SK-N-SH (cell line): ENCODE measurements around the gene SHROOM3. TPM values are rescaled to one million over a fixed set of nuclear protein-coding genes. Genes with fewer than 3 reads are reported as not detected.

Source experiments
- CTCF ChIA-PET: fragments of 300-600, 350-600 bp; formaldehyde crosslinking; extraction: SDS; loops from one replicate; lab custom pipeline; 2021; lab: Yijun Ruan, JAX
- POLR2A ChIA-PET: fragments of 350-600 bp; sonication (Branson Sonifier 250); formaldehyde crosslinking; extraction: SDS; loops from one replicate; lab custom pipeline; 2020; ENCODE audit warnings: antibody characterized with exemption, inconsistent platforms; lab: Yijun Ruan, JAX
- DNase-seq: peaks from one replicate; pipeline ENCODE4 v3.0.0; 2012
- H2AFZ ChIP-seq: fragments of 200-600 bp; sonication (generic); 2 replicates; pipeline ENCODE4 v1.8.1; 2016; ENCODE audit warnings: antibody characterized with exemption, mild to moderate bottlenecking, low read depth
- H3F3A ChIP-seq: fragments of 200-600 bp; sonication (generic); replicated peaks from 2 replicates; pipeline ENCODE3; 2016; ENCODE audit warnings: antibody characterized with exemption, mild to moderate bottlenecking; ENCODE audit not compliant: insufficient read depth
- H3K27ac ChIP-seq, 2 experiments: fragments of 200-500 bp in 1 of 2; fragments of 200-600 bp in 1 of 2; sonication (Bioruptor generic) in 1 of 2; sonication (generic), shearing (Covaris generic) in 1 of 2; 2 replicates each; pipeline versions ENCODE4 v1.5.1 to v1.6.1; 2014 to 2016; ENCODE audit warnings: low read depth in 2 of 2, inconsistent platforms in 1 of 2, low read length in 1 of 2, mild to moderate bottlenecking in 1 of 2, mixed read lengths in 1 of 2
- H3K27me3 ChIP-seq: fragments of 200-600 bp; sonication (generic), shearing (Covaris generic); 2 replicates; pipeline ENCODE4 v1.6.1; 2016; ENCODE audit warnings: mixed run types; ENCODE audit not compliant: insufficient read depth
- H3K36me3 ChIP-seq, 2 experiments: fragments of 200-500 bp in 1 of 2; fragments of 200-600 bp in 1 of 2; sonication (Bioruptor generic) in 1 of 2; sonication (generic) in 1 of 2; replicated peaks in 1 of 2; 2 replicates each; pipeline versions ENCODE3 to v1.5.1; 2014 to 2016; ENCODE audit warnings: low read length in 1 of 2, mild to moderate bottlenecking in 1 of 2; ENCODE audit not compliant: insufficient read depth in 2 of 2, control insufficient read depth in 1 of 2
- H3K4me1 ChIP-seq, 2 experiments: fragments of 200-500 bp in 1 of 2; fragments of 200-600 bp in 1 of 2; sonication (Bioruptor generic) in 1 of 2; sonication (generic), shearing (Covaris generic) in 1 of 2; 2 replicates each; pipeline versions ENCODE4 v1.5.1 to v1.6.1; 2014 to 2016; ENCODE audit warnings: low read depth in 1 of 2, low read length in 1 of 2, mixed run types in 1 of 2; ENCODE audit not compliant: insufficient read depth in 2 of 2, control insufficient read depth in 1 of 2
- H3K4me2 ChIP-seq: fragments of 200-600 bp; sonication (generic), shearing (Covaris generic); 2 replicates; pipeline ENCODE4 v1.6.1; 2017; ENCODE audit warnings: mixed run types
- H3K4me3 ChIP-seq, 2 experiments: fragments of 200-500 bp in 1 of 2; fragments of 200-600 bp in 1 of 2; sonication (Bioruptor generic) in 1 of 2; sonication (generic), shearing (Covaris generic) in 1 of 2; 2 replicates each; pipeline versions ENCODE4 v1.5.1 to v1.8.1; 2014 to 2016; ENCODE audit warnings: low read depth in 2 of 2, inconsistent platforms in 1 of 2, low read length in 1 of 2, mild to moderate bottlenecking in 1 of 2, mixed read lengths in 1 of 2, moderate library complexity in 1 of 2
- H3K79me2 ChIP-seq: fragments of 200-600 bp; sonication (generic); 2 replicates; pipeline ENCODE4 v1.8.1; 2017; ENCODE audit warnings: mild to moderate bottlenecking; ENCODE audit not compliant: insufficient read depth
- H3K9ac ChIP-seq: fragments of 200-600 bp; sonication (generic); 2 replicates; pipeline ENCODE4 v1.6.1; 2017; ENCODE audit warnings: mixed run types
- H3K9me2 ChIP-seq: fragments of 200-600 bp; sonication (generic); 2 replicates; pipeline ENCODE4 v1.6.1; 2017; ENCODE audit warnings: mixed run types
- H3K9me3 ChIP-seq: fragments of 200-600 bp; sonication (generic); 2 replicates; pipeline ENCODE4 v1.6.1; 2017; ENCODE audit warnings: mixed run types, mild to moderate bottlenecking, moderate library complexity
- H4K20me1 ChIP-seq: fragments of 200-600 bp; sonication (generic); 2 replicates; pipeline ENCODE4 v1.6.1; 2017; ENCODE audit warnings: mild to moderate bottlenecking, mixed run types; ENCODE audit not compliant: insufficient read depth
- EP300 ChIP-seq, 2 experiments: IDR thresholded peaks; 2 replicates each; pipeline versions ENCODE4 v1.4.0 to v1.6.1; 2012; ENCODE audit warnings: borderline replicate concordance in 1 of 2, low read depth in 1 of 2, low read length in 1 of 2
- FOXM1 ChIP-seq: IDR thresholded peaks from 2 replicates; pipeline ENCODE4 v1.4.0; 2012; ENCODE audit warnings: low read depth, mild to moderate bottlenecking
- JUND ChIP-seq: IDR thresholded peaks from 2 replicates; pipeline ENCODE4 v1.4.0; 2012
- MEF2A ChIP-seq: IDR thresholded peaks from 2 replicates; pipeline ENCODE4 v1.4.0; 2012; ENCODE audit warnings: low read depth, borderline replicate concordance
- NFIC ChIP-seq: IDR thresholded peaks from 2 replicates; pipeline ENCODE4 v1.4.0; 2012; ENCODE audit warnings: borderline replicate concordance
- RAD21 ChIP-seq: IDR thresholded peaks from 2 replicates; pipeline ENCODE4 v1.6.1; 2012; ENCODE audit warnings: mild to moderate bottlenecking, low read length
- RFX5 ChIP-seq: IDR thresholded peaks from 2 replicates; pipeline ENCODE4 v1.6.1; 2012; ENCODE audit warnings: mild to moderate bottlenecking, improper control_type of control experiment, low read length
- RXRA ChIP-seq: IDR thresholded peaks from 2 replicates; pipeline ENCODE4 v1.4.0; 2012; ENCODE audit warnings: low read depth, mild to moderate bottlenecking, borderline replicate concordance
- SMC3 ChIP-seq: IDR thresholded peaks from 2 replicates; pipeline ENCODE4 v1.6.1; 2012; ENCODE audit warnings: low read depth, low read length, improper control_type of control experiment
- TCF12 ChIP-seq: IDR thresholded peaks from 2 replicates; pipeline ENCODE4 v1.4.0; 2012
- TEAD4 ChIP-seq: IDR thresholded peaks from 2 replicates; pipeline ENCODE4 v1.4.0; 2012; ENCODE audit warnings: mild to moderate bottlenecking, borderline replicate concordance; ENCODE audit not compliant: insufficient read depth
- WGBS: methylation state at CpG from one replicate; pipeline ENCODE4 v1.1.6; 2017; ENCODE audit warnings: low lambda C conversion rate; 5-methylcytosine and 5-hydroxymethylcytosine counted together
- polyA plus RNA-seq, 3 experiments: library from polyadenylated mRNA; depleted of rRNA; stranded (reverse); fragments of >200 nt; gene quantifications; 2 replicates each; pipeline ENCODE4 v1.2.3, GENCODE V29; 2012
- TF ChIP-seq, protein P1 (sequence below): fragments of 150-350 bp; IDR thresholded peaks from 2 replicates; pipeline ENCODE4 v1.6.1; 2017; ENCODE audit warnings: antibody characterized with exemption, low read length, low read depth, borderline replicate concordance
- TF ChIP-seq, protein P2 (sequence below): IDR thresholded peaks from 2 replicates; pipeline ENCODE4; 2012

SHROOM3 gene
- polyA plus RNA-seq, 1 of the 3 experiments (the other 2 are of a cell fraction) = 4.3 TPM

DNA sequence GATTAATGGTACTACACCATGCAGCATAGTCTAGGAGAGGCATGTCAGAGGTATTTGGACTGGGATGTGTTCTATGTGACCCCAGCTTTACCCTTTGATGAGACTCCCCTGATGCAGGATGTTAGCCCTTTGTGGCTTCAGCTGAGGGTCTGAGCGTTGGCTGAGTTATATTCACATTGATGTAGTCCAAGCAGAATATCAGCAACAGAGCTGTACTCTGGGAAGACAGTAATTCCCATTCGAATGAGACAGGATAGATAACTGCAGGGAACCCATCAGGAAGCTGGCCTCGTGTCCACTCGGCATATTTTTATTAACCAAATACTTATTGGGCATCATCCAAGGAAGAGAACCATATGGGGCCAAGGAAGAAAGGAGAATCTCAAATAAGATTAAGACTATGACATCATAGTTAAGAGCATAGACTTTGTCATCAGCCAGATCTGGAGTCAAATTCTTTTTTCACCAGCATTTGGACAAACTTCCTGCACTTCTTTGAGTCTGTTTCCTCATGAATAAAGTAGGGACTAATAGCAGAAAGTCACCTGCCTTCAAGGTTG, 264.8 kb downstream of the SHROOM3 start:
- H3K4me1 ChIP-seq = peaks cover 49 to 59% of the 10 kb centered on the region in 2 experiments
- H3K36me3 ChIP-seq = no peaks in the 10 kb centered on the region
- peak overlapping the region; percentile 25 to 43; a peak in 3 of 4 replicates for H3K27ac ChIP-seq
- no peaks in the 10 kb centered on the region for H3K9me3 ChIP-seq
- DNase-seq = no peak
- CTCF ChIA-PET = interaction anchor here (0.6 to 1.7 kb wide), 2 partner anchors 10 to 29 kb away, joined by 3 to 7 read pairs; no protein-coding TSS in a partner anchor
- no peak overlapping the region for H3K4me3 ChIP-seq
- no peaks in the 10 kb centered on the region for H3K9me2 ChIP-seq
- H3K79me2 ChIP-seq = peaks cover 91% of the 10 kb centered on the region
- peak; percentile 30; the same call in 1 of the 2 replicates for TF ChIP-seq NFIC
- TF ChIP-seq, protein P1, sequence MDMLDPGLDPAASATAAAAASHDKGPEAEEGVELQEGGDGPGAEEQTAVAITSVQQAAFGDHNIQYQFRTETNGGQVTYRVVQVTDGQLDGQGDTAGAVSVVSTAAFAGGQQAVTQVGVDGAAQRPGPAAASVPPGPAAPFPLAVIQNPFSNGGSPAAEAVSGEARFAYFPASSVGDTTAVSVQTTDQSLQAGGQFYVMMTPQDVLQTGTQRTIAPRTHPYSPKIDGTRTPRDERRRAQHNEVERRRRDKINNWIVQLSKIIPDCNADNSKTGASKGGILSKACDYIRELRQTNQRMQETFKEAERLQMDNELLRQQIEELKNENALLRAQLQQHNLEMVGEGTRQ = no peak
- peak; percentile 69 for TF ChIP-seq TCF12
- TF ChIP-seq, protein P2, sequence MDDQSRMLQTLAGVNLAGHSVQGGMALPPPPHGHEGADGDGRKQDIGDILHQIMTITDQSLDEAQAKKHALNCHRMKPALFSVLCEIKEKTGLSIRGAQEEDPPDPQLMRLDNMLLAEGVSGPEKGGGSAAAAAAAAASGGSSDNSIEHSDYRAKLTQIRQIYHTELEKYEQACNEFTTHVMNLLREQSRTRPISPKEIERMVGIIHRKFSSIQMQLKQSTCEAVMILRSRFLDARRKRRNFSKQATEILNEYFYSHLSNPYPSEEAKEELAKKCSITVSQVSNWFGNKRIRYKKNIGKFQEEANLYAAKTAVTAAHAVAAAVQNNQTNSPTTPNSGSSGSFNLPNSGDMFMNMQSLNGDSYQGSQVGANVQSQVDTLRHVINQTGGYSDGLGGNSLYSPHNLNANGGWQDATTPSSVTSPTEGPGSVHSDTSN = 0 out of 2 replicates have a peak, but pooled peaks have one; percentile 5
- TF ChIP-seq TEAD4 = no peak
- 0 out of 2 replicates have a peak, but pooled peaks have one; percentile 10 for TF ChIP-seq JUND
- H2AFZ ChIP-seq = no peak overlapping the region
- 52% methylated on average over 4 of the region's 4 CpGs for WGBS
- peak overlapping the region; percentile 5; the same call in 1 of the 2 replicates for H3K4me2 ChIP-seq
- POLR2A ChIA-PET = interaction anchor here (1.1 to 1.4 kb wide), 2 partner anchors 10 to 53 kb away, joined by 3 to 4 read pairs; no protein-coding TSS in a partner anchor
- peaks cover 32% of the 10 kb centered on the region for H3F3A ChIP-seq
- no peaks in the 10 kb centered on the region for H4K20me1 ChIP-seq
- H3K27me3 ChIP-seq = no peaks in the 10 kb centered on the region
- no peak overlapping the region for H3K9ac ChIP-seq

DNA sequence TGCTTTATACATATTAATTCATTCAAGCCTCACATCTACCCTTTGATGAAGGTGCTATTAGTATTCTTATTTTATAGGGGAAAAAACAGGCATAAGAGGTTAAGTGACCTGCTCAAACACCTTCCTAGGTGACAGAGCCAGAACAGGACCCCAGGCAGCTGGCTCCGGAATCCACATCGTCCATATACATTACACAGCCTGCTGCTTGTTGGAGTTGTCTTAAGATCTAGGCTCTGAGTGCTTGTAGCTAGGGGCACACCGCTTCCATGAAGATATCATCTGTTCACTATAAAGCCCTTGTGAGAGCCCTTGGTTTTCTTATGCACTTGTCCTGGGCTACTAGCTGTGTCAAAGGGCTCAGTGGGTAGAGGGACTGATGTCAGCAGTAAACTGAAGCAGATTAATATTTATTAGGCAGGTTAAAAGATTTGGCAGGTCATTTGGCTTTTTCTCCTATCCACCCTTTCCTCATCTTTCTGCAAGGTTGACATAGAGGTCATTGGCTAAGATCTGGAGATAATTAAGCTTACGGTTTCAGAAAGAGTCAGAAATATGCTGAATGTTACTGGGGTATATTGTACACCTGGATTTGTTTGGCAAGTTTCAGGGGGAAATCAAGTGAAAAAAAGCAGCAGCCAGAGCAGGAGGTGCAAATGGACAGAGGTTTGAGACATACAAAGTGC, 267.6 kb downstream of the SHROOM3 start:
- Histone ChIP-seq H3K36me3 (peaks cover 0 to 4% of the 10 kb centered on the region in 2 experiments), H2AFZ (no peak overlapping the region), H3K4me2 (peak overlapping the region; percentile 19), H3K4me1 (peaks cover 34 to 45% of the 10 kb centered on the region in 2 experiments), H4K20me1 (no peaks in the 10 kb centered on the region), H3K9me3 (no peaks in the 10 kb centered on the region), H3K4me3 (no peak overlapping the region), H3K9ac (peak overlapping the region; percentile 3; the same call in 1 of the 2 replicates), H3K27ac (peak overlapping the region; percentile 76 to 82), H3F3A (peaks cover 43% of the 10 kb centered on the region), H3K79me2 (peaks cover 91% of the 10 kb centered on the region), H3K9me2 (no peaks in the 10 kb centered on the region), H3K27me3 (no peaks in the 10 kb centered on the region)
- POLR2A ChIA-PET = no interaction called here
- DNase-seq = no peak
- no peak for TF ChIP-seq SMC3
- TF ChIP-seq, protein P2 = no peak
- no peak for TF ChIP-seq RFX5
- TF ChIP-seq RAD21 = peak; percentile 1; the same call in 1 of the 2 replicates
- TF ChIP-seq MEF2A = no peak
- TF ChIP-seq RXRA = peak; percentile 23; the same call in 1 of the 2 replicates
- TF ChIP-seq TCF12 = no peak; the same call in 1 of the 2 replicates
- TF ChIP-seq EP300 (IDR thresholded peaks at IDR 0.05; ENCODE audit: borderline replicate concordance in 1 of 2, low read depth in 1 of 2, low read length in 1 of 2) = no peak
- TF ChIP-seq FOXM1 = 0 out of 2 replicates have a peak, but pooled peaks have one; percentile 10
- no peak for TF ChIP-seq JUND
- 80% methylated on average over 4 of the region's 4 CpGs for WGBS
- CTCF ChIA-PET = interaction anchor here (0.7 to 2.1 kb wide), 2 partner anchors 10 kb away, joined by 3 to 7 read pairs; no protein-coding TSS in a partner anchor
